Measurements from ENCODE around the gene MYBPC2.
"Not testable (repeated sequence)": the region's sequence is repeated elsewhere in the genome, so short reads cannot be mapped to it uniquely, and the experiment has no call there.

The MYBPC2 gene

DNA sequence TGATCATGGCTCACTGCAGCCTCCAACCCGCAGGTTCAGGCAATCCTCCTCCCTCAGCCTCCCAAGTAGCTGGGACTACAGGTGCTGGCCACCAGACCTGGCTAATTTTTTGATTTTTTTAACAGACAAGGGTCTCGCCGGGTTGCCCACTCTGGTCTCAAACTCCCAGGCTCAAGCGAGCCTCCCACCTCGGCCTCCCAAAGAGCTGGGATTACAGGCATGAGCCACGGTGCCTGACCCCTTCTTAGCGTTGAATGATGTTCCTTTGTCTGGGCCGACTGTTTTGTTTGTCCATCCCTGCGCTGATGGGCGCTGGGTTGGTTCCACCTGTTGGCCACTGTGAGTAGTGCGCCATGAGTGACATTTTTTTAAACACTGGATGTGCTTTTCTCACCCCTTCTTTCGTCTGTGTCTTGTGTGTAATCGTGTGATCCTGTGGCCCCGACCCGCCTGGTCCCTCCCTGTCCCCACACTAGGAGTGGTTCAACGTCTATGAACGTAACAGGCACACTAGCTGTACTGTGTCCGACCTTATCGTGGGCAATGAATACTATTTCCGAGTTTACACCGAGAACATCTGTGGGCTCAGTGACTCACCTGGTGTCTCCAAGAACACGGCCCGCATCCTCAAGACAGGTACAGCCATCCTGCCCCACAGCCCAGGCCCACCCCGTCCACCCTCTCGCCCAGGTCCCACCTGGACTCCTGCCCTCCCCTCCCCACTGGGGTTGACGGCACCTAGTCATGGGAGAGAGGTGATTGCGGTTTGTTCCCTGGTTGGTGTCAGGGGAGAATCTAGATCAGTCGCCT is 28.6 kb downstream of the MYBPC2 start:
- peak; percentile 74 for DNase-seq

DNA sequence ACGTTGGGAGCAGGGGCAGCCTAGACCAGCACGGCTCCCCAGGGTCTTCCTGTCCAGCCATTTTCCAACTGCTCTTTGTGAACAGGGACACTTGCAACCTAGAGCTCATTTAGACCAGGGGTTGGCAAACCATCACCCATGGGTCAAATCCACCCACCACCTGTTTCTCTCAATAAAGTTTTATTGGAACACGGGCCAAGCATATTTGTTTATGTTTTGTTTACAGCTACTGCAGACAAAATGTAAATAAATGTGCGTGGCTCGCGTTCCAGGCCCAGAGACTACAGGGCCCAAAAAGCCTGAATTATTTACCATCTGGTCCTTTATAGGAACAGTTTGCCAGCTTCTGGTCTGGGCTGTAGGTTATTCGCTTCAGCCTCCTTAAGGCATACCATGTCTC is 30.3 kb downstream of the MYBPC2 start:
- no peak for DNase-seq

DNA sequence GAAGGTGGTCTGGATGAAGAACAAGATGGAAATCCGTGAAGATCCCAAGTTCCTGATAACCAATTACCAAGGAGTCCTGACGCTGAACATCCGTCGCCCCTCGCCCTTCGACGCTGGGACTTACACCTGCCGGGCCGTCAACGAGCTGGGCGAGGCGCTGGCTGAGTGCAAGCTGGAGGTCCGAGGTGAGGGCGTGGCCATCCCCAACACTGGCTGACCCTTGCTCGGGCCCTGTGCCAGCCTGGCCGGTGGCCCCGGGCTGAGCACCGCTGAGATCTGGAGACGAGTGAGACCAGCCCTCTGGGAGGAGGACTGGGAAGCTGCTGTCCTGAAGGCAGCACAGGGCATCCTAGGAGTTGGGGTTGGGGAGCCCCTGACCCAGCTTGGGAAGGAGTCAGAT is 31.7 kb downstream of the MYBPC2 start:
- DNase-seq = no peak

DNA sequence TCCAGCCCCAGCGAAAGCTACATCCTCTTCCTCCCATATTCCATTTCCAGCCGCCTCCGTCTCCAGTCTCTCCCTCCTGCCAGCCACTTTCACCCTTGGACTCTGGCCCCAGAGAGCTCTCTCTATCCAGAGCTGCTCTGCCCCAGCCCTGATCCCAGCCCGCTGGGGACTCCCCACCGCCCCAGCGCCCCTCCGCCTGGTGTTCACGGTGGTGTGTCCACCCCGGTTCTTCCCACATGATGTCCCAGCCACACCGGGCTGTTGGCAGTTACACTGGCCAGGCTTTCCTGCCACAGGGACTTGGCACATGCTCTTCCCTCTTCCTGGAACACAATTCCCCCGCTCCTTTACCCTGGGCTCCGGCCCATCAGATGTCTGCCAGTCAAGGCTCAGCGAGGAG is 32.3 kb downstream of the MYBPC2 start:
- no peak for DNase-seq

DNA sequence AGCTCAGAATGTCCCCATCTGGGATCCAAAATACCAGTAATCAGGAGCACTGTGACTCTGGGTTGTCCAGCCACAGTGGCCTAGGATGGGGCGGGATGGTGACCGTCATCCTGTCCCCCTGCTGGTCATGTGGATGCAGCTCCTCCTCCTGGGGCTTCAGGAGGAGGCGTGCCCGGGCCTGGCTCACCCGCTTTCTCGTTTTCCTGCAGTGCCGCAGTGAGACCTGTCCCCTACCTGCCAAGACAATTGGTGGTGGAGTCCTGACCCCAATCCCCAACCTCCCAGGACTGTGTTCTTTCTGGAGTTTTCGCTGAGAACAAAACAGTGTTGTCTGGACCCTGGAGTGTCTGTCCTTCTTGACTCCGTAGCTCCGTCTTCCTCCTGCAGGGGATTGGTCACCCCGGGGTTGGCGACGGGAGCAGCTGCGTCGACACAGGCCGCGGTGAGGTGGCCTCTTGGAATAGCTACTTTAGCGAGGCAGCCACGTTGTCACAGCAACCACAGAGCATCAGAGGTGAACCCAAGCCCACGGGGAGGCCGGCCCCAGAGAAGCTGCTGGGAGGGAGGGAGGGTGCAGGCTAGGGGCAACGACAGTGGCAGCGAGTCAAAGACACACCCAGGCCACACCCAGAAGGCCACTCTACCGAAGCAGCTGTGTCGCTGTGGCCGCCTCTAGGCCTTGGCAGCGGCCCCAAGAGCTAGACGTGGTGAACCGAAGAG is 33.5 kb downstream of the MYBPC2 start:
- DNase-seq = no peak

DNA sequence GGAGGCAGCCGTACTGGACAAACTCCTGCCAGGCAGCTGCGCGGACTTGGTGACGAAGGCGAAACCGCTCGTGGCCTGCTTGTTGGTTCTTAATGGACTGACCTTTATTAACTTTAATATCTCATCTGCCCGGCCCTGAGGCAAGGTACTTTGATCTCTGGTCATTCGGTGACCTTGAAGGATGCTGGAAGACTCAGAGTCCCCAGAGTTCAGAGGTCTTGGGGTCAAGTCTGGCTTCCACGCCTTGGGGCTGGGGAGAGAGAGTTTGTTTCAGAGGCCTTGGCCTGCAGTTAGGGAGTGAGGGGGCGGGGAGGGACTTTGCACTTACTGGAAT is 34.0 kb downstream of the MYBPC2 start:
- DNase-seq = no peak

DNA sequence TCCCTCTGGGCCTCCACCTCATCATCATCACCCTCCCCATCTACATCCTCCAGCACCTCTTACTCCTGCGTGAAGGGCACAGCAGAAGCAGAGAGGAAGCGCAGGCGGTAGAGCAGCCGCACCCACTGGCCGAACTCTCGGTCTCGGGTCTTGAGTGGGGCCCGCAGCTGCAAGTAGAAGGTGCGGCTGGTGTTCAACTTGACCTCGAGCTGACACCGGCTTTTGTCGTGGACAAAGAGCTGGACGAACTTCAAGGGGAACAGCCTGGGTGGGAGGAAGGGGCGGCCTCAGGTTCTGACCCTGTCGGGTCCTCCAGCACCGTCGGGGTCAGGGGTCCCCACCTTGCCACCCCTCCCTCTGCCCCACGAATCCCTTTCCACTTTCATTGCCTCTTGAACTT is 34.9 kb downstream of the MYBPC2 start:
- no peak for DNase-seq

DNA sequence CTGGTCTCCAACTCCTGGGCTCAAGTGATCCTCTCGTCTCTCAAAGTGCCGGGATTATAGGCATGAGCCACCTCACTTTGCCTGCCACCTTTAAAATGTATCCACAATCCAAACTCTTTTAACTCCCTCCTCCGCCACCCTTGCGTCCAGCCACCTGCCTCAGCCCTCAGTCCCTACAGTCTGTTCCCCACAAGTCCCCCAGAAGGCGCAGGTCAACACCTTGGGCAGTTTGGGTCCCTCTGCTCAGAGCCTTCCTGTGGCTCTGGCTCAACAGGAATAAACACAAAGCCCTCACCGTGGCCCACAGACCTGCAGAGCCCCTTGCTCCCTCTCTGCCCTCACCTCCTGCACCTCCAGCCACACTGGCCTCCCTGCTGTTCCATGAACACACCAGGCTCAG is 36.1 kb downstream of the MYBPC2 start:
- no peak for DNase-seq

DNA sequence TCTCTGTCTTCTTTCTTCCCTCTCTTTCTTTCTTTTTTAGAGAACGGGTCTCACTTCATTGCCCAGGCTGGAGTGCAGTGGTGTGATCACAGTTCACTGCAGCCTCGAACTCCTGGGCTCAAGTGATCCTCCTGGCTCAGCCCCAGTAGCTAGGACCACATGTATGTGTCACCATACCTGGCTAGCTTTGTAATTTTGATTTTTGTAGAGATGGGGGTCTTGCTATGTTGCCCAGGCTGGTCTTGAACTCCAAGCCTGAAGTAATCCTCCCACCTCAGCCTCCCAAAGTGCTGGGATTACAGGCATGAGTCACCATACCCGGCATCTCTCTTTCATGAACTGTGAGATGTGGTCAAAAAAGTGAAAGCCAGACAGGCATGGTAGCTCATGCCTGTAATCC is 40.6 kb downstream of the MYBPC2 start:
- not testable (repeated sequence) for DNase-seq

DNA sequence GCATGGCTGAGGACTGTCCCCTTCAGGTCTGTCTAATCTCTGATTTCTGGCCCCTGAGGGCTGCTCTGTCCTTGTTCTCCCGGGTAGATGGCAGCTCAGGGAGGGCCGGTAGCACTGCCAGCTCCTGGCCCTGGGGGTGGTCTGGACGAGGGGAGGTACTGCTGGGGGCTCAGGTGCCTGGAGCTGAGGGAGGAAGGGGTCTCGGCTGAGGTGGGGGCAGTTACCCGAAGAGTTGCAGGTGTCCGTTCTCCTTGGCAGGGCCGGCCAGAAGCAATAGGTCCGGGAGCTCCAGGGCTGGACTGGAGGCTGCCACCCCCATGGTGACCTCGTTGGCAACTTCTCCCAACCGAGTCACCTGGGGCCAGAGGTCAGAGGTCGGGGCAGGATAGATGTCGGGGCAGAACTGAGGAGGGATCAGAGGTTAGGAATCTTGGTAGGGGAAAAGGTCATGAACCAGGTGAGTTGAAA is 42.4 kb downstream of the MYBPC2 start:
- DNase-seq = no peak

DNA sequence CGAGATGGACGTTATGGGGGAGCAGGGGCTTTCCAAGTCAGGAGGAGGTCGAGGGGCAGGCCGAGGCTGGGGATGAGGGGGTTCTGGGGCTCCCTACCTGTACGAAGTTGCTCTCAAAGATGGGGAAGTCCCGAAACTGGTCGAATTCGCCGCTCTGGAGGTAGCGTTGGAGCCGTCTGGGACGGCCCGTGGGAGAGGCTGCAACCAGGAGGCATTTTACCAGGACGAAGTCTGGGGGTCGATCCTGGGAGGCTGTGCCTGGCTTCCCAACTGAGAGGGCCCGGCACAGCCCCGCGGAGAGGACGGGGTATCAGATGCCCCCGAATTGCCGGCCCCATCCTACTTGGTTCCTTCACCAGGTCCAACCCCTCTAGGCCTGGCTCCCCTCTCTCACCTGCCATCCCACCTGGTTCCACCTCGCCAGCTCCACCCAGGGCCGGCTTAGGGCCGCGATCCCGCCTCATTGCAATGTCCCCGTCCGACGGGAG is 43.1 kb downstream of the MYBPC2 start:
- DNase-seq = no peak

DNA sequence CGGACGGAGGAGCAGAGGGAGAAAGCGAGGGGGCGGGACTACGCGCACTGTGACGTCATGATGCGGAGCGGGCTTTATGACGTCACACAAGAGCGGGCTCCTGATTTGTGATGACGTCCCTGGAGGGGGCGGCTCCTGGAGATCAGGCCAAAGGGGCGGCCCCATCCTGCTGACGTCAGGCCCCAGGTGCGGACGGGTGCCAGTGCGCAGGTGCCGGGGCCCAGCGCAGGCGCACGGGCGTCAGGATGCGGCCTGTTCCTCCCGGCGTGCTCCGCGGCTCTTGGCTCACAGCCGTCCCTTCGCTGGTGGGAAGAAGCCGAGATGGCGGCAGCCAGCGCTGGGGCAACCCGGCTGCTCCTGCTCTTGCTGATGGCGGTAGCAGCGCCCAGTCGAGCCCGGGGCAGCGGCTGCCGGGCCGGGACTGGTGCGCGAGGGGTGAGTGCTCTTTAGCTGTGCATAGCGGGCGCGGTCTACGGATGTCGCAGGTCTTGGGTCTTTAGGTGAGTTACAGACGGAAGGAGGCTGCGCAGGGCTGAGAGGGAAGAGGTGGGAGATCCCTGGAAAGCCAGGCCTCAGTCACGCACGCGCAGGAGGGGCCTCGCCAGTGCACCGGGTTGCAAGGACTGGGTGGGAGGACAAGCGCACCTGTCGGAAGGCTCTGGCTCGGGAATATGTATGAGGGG is 43.7 kb downstream of the MYBPC2 start, which contains the start of the genes EMC10 and GARIN5A:
Gene EMC10, plus strand, starts transcription at position 284 of the 683 bp plus-strand sequence. Its CDS starts 38 bp downstream, at position 322.
Gene GARIN5A, minus strand, starts transcription at position 625 of the 683 bp plus-strand sequence. Its CDS starts 460 bp downstream, at position 165.
- peak; percentile 96 for DNase-seq

DNA sequence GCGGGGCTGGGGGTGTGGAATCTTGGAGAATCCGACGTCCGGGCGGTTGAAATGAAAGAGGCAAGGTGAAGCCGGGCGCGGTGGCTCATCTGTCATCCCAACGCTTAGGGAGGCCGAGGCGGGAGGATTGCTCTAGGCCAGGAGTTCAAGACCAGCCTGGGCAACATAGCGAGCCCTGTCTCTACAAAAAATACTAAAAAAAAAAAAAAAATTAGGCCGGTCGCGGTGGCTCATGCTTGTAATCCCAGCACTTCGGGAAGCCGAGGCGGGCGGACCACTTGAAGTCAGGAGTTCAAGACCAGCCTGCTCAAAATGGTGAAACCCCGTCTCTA is 44.2 kb downstream of the MYBPC2 start:
- no peak for DNase-seq

DNA sequence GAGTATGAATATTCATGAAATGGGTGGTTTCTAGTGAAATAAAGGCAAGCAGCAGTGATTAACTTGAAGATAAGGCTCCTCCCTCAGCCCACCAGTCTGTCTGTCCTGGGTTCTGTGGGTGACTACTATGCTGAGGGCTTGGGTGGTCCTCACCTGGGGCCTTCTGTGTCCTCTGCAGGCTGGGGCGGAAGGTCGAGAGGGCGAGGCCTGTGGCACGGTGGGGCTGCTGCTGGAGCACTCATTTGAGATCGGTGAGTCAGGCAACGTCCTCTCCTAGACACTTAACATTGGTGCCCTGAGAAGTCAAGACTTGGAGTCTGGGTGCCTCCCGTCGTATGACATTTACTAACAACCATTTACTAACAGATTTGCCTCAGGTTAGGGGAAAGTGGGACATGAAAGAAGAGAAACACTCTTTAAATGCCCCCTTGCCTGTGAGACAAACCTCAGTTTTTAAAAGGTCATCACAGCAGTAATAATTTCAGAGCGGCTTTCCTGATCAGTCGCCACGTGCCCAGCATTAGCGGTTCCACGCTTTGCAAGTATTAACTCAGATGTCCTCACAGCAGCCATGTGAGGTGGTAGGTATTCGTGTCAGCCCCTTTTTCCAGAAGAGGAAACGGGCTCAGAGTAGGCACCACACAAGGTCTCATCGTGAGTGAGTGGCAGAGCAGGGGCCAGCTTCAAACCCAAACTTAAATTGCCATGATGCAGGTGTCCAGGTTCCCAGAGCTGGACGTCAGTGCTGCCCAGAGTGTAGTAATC is 45.2 kb downstream of the MYBPC2 start:
- DNase-seq = no peak

DNA sequence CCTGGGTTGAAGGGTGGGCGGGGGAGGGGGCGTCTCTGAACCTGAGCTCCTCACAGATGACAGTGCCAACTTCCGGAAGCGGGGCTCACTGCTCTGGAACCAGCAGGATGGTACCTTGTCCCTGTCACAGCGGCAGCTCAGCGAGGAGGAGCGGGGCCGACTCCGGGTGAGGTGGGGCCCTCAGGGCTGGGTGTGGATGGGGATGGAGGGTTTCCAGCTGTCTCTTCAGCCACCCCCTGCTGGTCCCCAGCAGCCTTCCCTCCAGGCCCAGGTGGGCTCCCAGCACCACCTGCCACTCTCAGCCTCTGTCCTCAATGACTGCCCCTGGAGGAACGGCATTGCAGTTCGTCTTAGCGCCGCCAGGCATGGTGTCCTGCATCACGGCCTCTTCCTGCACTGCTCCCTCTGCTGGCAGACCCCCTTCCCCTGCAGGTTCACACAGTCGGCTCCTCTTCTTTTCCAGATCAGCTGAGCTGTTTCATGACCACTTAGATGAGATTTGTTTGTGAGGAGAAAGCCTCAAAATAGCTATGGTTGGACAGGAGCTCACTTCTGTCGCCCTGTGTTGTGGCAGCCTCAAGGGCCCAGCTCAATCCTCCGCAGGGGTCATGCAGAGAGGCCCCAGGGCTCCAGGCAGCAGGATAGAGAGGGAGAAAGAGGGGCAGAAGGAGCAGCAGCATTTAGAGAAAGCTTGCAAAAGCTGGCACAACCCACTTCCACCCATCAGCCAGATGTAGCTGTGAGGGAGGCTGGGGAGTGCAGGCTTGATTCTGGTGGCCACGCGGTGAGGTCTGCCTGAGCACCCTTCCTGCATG is 46.4 kb downstream of the MYBPC2 start:
- DNase-seq = no peak

DNA sequence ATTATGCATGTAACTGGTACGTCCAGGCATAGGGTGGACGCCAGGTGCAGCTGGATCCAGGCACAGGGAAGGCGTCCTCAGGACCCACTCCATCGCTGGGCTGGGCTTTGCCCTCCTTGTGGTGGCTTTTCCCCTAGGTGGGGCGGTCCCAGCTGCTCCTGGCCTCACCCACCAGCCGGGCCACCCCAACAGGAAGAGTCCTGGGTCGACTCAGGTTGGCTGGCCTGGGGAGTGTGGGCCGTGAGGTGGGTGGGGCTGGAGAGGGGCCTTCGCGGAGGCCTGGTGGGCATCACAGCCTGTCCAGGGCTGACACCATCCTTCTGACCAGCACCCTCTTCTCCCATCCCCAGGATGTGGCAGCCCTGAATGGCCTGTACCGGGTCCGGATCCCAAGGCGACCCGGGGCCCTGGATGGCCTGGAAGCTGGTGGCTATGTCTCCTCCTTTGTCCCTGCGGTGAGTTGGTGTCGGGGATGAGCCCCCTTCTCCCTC is 47.1 kb downstream of the MYBPC2 start:
- no peak for DNase-seq

DNA sequence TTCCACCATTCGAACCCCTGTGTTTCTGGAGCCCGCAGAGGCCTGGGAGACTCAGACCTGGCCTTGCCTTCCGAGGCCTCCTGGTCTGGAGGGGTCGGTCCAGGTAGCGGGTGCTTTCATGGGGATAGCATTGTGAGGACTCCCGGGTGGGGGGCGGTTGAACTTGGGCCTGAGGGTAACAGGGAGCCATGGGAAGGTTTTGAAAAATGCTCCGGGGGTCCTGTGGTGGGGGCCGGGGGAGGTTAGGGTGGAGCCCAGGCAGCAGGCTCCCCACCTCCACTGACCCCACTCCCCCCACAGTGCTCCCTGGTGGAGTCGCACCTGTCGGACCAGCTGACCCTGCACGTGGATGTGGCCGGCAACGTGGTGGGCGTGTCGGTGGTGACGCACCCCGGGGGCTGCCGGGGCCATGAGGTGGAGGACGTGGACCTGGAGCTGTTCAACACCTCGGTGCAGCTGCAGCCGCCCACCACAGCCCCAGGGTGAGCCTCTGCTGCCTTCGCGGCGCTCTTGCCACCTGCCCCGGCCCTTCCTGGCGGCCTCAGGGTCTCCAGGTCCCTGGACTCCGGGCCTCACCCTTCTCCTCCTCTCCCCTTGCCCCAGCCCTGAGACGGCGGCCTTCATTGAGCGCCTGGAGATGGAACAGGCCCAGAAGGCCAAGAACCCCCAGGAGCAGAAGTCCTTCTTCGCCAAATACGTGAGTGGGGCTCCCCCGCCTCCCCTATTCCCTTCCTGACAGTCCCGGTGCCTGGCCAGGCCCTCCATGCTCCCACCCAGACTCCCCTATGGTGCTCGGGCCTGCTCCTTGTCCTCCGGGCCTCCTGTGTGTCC is 47.8 kb downstream of the MYBPC2 start:
- DNase-seq = no peak

DNA sequence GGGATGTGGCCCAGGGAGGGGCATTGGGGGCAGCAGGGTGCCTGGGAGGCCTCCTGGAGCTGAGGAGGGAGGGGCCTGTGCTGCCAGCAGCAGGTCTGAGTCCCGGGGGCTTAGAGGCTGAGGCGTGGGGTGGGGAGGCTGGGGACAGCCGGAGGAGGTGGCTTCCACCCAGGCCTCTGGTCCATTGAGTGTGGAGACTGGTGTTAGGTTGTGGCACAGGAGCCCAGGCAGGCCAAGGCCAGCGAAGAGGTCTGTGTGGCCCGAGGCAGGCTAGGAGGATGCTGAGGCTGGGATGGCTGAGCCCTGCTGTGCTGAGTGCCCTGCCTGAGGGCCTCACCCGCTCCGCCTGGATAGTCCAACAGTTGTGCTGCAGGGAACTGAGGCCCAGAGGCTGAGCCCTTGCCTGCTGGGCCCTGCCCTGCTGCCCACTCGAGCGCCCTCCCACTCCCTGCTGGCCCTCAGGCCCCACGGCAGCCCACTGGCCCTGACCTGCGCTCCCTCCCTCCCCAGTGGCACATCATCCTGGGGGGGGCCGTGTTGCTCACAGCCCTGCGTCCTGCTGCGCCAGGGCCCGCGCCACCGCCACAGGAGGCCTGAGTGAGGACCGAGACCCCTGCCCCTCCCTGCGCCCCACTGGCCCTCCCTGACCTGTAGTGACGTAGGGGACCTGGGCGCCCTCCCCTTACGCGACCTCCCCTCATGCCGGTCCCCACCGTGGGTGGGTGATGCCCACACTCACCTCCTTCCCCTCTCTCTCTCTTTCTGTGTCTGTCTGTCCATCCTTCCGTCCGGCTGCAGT is 48.9 kb downstream of the MYBPC2 start:
- DNase-seq = no peak

DNA sequence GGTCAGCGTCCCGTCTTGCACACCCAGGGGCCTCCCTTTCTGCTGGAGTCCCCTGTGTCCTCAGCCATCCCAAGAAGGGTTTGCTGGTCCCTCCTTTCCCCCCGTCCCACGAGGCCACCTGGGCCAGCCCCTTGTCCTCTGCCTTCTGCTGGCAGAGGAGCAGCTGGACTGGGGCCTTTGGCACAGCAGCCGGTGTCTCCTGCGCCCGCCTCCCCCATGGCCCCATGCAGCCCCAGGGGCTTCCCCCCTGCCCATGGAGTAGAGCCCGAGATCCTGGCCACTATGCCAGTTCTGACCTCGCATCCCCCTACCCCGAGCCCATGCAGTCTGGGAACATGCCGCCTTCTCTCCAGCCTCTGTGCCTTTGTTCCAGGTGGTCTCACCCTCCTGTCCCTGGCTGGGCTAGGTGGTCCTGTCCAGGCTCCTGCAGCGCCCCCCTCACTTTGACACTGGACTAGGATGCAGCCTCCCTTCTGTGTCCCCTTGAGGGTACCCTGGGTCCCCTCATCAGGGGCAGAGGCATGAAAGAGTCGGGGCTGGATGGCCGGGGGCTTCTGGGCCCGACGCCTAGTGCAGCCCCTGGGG is 49.7 kb downstream of the MYBPC2 start:
- no peak for DNase-seq

DNA sequence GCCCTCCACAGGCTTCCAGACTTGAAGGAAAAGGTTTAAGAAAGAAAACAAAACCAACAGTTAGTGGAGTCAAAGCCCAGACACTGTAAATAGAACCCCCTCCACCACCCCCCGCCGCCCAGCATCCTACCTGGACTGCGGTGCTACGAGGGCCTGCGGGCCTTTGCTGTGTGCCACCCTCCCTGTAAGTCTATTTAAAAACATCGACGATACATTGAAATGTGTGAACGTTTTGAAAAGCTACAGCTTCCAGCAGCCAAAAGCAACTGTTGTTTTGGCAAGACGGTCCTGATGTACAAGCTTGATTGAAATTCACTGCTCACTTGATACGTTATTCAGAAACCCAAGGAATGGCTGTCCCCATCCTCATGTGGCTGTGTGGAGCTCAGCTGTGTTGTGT is 50.2 kb downstream of the MYBPC2 start:
- no peak for DNase-seq

All from activated CD4-positive, alpha-beta T cell treated with anti-CD3 and anti-CD28 coated beads, Interleukin-2, amount 50 U/mL, for 16 hours (primary cell).